Measurements from ENCODE around the gene ADAM12.

Gene ADAM12

DNA sequence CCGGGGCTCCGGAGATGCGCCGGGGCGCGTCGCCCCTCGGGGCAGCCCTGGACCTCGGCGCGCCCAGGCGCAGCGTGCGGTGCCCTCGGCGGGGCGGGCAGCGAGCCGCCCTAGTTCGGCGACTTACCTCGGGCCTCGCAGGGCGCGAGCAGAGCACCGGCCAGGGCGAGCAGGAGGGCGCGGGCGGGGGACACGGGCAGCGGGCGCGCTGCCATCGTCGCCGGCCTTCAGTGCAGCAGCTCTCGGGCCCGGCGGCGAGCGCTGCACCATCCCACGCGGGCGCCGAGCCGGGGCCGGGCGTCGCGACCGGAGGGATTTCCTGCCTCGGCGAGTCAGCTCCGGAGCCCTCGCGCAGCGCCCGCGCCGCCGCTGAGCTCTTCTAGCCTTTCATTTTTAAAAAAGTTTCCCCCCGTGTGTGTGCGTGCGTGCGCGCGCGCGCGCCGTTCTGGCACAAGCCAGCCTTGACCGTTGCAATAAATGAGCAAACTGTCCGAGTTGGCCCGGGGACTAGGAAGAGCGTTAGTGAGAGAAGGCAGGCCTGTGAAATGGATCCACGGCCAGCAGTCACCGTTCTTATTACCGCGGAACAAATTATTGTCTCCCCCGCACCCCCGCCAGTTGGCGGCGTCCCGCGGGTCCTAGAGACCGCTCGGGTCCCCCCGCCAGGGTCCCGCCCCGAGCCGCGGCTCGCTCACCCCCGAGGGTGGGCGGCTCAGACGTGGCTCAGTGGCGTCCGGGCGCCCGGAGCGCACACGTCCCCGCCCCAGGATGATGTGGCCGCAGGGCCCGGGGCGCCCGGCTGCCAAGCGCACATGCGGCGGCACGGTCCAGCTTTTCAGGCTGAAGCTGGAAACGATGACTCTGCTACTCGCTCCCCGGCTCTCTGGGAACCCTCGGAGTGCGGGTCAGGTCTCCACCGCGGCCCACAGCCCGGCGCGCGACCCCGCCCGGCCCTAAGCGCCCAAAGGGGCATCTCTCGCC is at the start of gene ADAM12:
TSS of gene ADAM12 (minus strand) at position 547 of the 981 bp plus-strand sequence. CDS start at position 215, 332 bp downstream.
- DNase-seq (ENCODE audit: low read depth in 1 of 2, low spot score in 1 of 2), result no peak

- no peak for DNase-seq (ENCODE audit: low read depth in 1 of 2, low spot score in 1 of 2)
Measured at GRCh38 chr10:126437635-126438406, 49.5 kb upstream of the ADAM12 start.

GRCh38 chr10:126434235-126434634 is 46.0 kb upstream of the ADAM12 start:
- no peak for DNase-seq (ENCODE audit: low read depth in 1 of 2, low spot score in 1 of 2)

DNA sequence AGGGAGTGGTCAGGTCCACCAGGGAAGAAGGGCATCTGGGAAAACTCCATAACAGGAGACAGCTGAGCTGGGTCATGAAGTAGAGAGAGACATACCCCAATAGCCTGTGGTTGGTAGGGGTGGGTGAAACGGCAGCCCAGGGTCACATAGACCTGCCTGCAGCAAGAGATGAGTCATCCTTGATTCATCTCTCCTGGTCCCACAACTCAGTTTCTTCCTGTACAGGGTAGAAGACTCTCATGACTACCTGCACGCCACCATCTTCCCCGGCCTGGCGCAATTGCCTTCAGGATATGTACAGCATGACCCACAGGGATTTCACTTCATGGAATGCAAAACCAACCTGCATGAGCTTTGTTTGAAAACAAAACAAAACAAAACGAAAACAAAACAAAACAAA is 45.1 kb upstream of the ADAM12 start:
- no peak for DNase-seq (ENCODE audit: low read depth in 1 of 2, low spot score in 1 of 2)

GRCh38 chr10:126432507-126432906 is 44.2 kb upstream of the ADAM12 start:
- DNase-seq (ENCODE audit: low read depth in 1 of 2, low spot score in 1 of 2), result no peak

- no peak for DNase-seq (ENCODE audit: low read depth in 1 of 2, low spot score in 1 of 2)
Measured at GRCh38 chr10:126431816-126432215, 43.5 kb upstream of the ADAM12 start.

GRCh38 chr10:126430512-126430911 is 42.2 kb upstream of the ADAM12 start:
- no peak for DNase-seq (ENCODE audit: low read depth in 1 of 2, low spot score in 1 of 2)

- no peak for DNase-seq (ENCODE audit: low read depth in 1 of 2, low spot score in 1 of 2)
Measured at GRCh38 chr10:126429275-126429674, 41.0 kb upstream of the ADAM12 start.

DNA sequence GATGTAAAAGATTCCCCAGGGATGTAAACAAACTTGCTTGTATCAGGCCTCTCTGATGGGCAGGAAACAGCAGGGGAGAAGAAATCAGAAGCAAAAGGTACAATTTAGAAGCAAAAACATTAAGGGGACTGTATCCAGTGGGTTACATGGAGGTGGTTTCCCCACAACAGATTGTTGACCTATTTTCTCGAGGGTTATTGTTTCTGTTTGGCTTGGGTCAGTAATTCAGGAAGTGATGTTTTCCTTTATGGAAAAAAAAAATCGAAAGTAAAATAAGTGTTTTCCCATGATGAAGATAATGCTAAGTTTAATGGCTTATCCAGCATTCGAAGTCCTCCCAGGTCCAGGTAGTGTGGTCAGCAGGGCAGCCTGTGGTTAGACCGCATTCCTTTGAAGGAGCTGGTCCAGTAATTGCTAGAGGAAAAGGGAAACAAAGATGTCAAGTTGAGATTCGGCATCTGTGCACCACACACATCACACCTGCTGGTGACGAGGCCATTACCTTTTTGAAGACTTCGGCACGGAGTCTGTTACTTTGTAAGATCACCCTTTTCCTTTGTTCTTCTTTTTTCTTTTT is 37.3 kb upstream of the ADAM12 start:
- no peak for DNase-seq (ENCODE audit: low read depth in 1 of 2, low spot score in 1 of 2)

GRCh38 chr10:126425032-126425431 is 36.8 kb upstream of the ADAM12 start:
- DNase-seq (ENCODE audit: low read depth in 1 of 2, low spot score in 1 of 2), result no peak

DNA sequence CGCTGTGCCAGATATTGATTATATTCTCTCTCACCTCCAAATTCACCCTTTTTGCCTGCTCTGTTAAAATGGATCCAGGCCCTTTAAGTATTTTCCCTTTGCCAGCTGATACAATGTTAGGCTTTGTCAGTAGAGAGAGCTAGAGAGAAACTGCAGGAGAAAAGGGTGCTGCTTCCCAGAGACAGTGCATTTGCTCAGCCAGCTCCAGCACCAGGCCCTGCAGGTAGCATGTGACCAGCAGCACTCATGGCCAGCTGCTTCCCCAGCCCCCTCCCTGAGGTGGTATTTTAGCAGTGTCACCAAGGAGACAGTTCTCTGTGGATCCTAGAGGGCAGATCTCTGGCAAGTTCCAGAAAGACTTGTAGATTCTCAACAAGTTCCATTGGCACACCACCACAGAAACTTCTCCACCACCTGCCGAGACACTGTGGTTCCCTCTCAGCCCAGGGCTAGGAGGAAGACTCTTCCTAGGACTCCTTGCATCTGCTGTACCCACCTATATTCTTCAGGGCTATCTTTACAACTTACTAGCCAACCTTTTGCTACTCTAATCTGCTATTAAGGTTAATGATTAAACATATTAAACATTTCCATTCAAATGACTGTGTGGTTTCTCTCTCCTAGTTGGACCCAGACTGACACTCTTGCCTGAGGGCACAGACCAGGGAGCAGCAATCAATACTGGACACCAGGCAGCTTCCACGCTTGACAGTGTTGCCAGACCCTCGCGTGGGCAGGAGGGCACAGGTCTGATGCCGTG is 35.6 kb upstream of the ADAM12 start:
- no peak for DNase-seq (ENCODE audit: low read depth in 1 of 2, low spot score in 1 of 2)

DNA sequence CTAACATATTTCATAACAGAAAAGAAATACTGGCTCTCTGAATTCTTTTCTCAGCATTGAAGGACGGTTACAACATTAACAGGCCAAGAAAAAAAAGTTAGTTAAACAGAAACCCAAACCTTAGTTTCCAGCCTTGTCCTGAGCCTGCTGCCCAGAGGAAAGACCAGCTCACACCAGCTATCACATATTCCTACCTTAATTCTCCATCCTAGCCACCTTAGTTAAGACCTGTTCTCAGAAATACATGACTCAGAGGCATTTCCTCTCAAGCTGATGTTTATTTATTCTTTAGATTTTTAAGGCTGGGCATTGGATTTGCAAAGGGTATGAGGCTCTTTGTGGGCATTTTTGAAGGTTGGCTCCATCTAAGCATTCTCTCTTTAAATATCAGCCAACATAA is 34.3 kb upstream of the ADAM12 start:
- no peak for DNase-seq (ENCODE audit: low read depth in 1 of 2, low spot score in 1 of 2)

DNA sequence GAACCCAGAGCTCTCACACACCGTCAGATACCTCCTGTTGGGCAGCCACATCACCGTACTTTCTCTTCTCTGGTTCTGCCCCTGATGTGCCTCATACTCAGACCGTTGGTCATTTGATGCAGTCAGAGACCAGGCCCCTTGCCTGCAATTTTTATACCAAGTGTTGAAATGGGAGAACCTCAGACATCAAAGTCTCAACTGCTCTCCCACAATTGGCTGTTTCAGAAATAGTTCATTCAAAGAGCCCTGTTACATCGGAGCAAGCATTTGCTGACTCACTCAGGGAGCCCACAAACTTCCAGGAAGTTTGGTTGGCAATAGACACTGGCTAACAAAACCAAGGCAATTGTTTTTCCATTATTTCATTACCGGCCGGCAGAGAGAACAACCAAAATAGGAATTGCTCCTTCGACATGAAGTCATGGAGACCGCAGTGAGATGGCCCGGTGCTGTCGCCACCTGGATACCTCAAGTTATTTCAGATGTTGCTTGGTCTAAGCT is 33.5 kb upstream of the ADAM12 start:
- DNase-seq (ENCODE audit: low read depth in 1 of 2, low spot score in 1 of 2), result no peak

GRCh38 chr10:126420567-126421300 is 32.5 kb upstream of the ADAM12 start:
- DNase-seq (ENCODE audit: low read depth in 1 of 2, low spot score in 1 of 2), result no peak

GRCh38 chr10:126417220-126417825 is 29.0 kb upstream of the ADAM12 start:
- no peak for DNase-seq (ENCODE audit: low read depth in 1 of 2, low spot score in 1 of 2)

GRCh38 chr10:126409821-126410220 is 21.5 kb upstream of the ADAM12 start:
- DNase-seq (ENCODE audit: low read depth in 1 of 2, low spot score in 1 of 2), result no peak

DNA sequence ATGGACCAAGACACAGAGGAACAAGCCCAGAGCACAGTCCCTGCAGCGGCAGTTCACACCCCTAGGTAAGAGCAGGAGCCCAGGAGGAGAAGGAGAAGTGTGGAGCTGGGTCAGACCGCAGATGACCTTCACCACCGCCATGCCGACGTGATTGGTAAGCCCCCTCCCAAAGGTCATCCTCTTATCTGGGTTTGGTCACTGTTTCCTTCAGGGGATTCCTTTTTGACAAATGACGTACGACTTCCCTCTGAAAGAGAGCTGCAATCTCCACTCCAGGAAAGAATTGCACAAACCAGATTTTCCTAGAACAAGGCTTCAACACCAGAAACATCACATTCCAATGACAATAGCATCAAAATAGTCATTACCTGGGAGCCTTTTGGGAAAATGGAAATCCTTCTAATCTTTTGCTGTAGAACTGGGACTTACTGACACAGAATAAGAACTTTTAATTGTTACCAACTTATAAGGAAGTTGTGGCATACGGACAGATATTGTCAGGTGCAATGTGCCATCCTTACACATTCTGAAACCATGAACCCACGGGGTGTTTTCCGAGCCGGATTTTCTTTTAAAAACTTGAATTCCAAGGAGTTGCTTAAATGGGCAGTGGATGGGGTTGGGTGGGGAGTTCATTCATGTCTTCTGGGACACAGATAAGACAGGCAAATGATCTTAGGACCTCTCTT is 20.8 kb upstream of the ADAM12 start:
- no peak for DNase-seq (ENCODE audit: low read depth in 1 of 2, low spot score in 1 of 2)

- no peak for DNase-seq (ENCODE audit: low read depth in 1 of 2, low spot score in 1 of 2)
Measured at GRCh38 chr10:126407831-126408230, 19.6 kb upstream of the ADAM12 start.

- DNase-seq (ENCODE audit: low read depth in 1 of 2, low spot score in 1 of 2), result no peak
Measured at GRCh38 chr10:126405239-126405775, 17.0 kb upstream of the ADAM12 start.
